Islet precursor cell (in vitro differentiated cells): Measurements from ENCODE around the gene CPA1.

Experiments used
- DNase-seq: peaks from one replicate; pipeline ENCODE4 v3.0.0-alpha.2; 2018

The CPA1 gene

DNA sequence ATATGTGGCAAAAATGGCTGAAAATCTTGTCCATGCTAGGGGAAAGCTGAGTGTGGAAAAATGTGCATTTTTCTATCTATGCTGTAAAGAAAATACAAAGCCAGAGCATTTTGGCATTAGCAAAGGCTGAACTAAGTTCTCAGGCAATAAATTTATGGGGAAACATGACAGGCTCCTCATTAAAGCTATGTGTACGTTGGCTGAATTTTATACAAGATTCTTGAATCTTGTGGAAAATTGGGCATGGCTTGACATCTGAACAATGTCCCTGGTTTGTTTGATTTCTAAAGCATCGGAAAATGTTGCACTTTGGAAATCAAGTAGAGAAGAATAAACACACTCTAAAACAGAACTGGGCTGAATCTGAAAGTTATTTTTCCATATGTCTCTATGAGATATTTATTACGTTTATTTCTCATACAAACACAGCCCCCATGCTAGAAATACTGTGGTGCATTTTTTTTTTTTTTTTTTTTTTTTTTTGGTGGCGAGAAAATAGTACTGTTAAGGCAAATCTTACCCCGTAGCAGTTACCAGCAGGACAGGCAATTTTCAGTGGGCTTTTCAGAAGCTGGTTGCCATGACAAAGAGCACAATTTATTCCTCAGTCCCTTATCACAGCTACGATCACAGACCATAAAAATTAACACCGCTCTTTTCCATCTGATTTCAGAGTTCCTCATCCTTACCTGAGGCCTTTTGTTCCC, 16.9 kb downstream of the CPA1 start:
- no peak for DNase-seq

DNA sequence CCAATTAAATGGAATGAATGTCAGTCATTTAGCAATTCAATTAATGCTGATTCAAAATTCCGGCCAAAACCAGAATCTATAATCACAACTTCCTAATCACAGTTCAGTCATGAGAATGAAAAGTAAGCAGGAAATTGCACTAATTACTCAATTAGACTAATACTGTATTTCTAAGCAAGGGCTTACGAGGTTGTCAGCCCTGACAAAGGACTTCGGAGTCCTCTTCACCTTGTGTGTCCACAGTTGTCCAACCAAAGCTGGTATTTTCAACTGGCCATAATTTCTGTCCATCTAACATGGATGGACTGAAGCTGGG, 17.4 kb downstream of the CPA1 start:
- DNase-seq = no peak

DNA sequence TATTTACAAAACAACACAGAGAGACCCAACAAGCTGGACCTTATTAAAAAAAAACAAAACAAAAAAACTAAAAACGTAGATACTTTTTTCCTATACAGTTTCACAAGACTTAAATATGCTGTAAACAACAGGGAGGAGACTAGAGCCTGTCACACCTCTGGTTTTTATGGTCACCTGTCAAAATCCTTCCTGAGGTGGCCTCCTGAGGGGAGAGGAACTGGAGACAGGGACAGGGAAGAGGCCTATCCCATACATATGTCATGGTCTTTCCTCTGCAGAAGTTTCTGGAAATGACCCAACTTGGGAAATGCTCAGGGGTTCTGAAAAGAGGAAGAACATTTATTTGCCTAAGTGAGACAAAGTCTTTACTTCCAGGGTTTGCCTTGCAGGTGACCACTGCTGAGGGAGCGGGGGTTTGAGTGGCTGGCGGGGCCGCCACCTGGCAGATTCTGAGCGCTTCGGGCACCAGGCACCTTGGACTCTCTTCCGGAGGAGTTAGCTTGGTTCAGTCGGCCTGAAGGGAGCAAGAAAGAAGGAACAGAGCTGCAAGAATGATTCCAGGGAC, 18.3 kb downstream of the CPA1 start:
- no peak for DNase-seq

DNA sequence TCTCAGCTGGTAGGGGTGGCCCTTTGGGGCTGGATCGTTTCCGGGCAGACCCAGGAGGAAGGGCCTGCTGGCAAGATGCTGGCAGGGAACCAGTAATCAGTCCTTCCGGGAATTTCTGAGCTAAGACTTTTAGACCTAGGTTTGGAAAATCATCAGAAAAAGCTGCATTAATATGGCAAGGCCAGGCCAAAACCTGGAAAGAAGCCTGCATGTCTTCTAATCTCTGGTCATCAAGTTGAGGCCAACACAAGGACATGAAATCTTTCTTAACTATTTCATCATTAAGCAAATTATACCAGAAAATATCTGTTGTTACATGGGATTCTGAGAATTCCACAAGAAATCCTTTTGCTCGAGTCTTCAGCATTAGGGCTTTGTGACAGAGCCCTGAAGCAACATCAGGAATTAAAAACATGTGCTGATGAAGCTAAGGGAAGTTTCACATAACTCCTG, 19.9 kb downstream of the CPA1 start:
- DNase-seq = no peak

DNA sequence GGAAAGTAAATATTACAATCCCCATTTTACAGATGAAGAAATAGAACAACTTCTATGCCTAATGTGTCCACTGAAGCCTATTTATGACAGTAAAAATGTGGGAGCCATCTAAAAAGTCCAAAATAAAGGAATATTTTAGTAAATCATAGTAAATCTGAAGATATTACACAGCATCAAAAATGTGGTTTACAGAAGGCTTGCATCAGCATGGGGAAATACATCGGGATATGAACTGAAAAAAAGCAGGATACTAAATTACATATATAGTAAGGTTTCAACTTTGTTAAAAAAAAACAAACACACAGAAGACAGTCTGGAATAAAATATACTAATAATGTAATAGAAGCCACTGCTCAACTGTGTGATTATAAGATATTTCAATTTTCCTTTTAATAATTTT, 20.8 kb downstream of the CPA1 start:
- no peak for DNase-seq

DNA sequence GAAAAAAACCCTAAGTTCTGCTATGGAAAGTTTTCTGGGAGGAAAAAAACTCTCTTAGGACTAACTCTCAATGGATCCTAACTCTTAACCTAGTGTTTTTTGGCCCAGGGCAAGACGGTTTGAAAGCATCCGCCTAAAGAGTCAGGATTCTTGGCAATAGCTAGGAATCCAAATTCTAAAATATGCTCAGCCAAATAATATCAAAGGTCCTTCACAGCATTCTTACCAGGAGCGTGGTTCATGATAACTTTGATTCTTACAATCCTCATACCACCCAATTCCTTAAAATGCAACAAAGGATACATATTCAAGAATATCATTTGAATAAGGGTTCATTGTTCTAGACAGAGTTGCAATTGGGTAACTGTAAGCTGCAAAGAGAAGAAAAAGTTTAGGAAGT, 21.3 kb downstream of the CPA1 start:
- DNase-seq = no peak

DNA sequence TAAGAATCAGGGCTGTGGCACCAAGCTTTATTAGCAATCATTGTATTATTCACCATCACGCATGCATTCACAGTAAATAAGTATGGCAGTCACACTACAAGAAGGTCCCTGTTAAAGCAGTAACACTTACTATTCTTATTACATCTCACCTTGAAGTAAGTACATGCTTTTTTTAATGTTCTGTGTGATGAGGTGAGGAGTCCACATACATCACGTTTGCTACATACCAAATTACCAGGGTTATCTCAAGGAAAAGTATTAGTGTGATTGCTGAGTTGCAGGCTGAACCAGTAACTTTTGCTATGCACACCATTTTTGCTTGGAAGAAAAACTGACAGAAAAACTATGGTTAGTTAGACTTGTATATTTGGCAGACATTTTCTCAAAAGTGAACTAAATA, 24.7 kb downstream of the CPA1 start:
- no peak for DNase-seq

DNA sequence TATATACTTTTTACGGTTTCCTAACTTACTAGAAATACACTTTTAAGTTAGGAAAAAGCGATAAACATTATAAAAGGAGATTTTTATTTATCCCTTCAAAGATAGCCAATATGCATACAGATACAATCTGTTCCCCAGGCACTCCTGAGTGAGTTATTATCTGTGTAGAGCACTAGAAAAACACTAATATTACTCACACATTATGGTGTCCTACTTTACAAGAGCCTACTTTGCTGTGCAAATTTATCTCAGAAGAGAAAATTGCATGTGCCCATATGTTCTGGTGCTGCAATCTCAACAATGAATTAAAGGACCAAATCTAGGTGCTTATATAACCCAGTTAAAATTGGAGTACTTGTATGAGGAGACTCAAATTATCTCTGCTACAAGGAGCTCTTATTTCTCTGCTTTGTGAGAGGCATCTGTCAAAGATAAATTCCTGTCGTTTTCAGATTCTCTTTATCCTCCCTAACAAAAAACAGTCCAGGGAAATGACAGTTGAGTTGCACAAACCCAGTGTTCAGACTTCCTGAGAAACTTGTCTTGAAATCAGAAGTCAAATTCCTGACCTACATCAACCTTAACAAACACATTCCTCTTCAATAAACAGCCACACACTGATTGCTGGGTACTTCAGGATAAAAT, 28.9 kb downstream of the CPA1 start:
- no peak for DNase-seq

DNA sequence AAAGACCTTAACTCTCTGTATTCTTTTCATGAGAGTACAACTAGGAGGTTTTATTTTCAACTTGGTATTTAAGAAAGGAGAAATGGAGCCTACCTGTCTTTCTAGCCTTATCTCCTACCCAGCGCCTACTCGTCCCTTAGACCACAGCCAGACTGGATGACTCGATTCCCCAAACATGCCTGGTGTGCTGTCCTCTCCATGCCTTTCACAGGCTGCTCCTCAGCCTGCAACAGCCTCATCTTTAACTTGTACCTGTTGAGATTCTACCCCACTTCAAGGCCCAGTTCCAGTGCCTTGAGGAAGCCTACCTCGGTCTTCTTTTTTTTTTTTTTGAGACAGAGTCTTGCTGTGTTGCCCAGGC, 29.4 kb downstream of the CPA1 start:
- peak; percentile 82 for DNase-seq

DNA sequence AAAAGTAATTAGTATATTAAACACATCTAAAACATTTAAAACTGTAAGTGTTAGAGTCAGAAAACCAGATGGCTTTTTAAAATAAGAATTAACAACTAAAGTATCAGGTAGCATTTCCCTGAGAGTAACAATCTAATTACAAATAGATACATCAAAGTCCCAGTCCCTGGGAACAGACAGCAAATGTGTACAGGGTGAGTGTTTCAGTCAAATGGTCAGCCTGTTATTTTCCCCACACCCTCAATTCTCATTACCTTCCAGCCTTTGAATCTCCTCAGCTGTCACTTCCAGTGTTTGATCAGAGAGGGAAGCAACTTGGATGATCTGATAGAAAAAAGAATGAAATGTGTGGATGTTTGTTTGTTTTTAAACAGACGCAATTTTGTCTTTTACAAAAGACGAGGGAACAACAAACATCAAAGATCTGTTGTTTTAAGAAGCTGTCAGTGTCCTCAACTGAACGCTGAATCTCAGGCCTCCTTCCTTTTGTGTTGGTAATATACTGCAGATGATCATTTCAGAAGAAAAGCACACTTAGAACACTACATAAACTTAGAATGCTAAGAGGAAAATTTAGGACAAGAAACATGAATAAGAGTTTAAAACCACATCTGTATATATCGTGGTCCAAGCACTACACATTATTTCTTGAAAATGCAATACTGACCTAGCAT, 30.7 kb downstream of the CPA1 start:
- DNase-seq = no peak

DNA sequence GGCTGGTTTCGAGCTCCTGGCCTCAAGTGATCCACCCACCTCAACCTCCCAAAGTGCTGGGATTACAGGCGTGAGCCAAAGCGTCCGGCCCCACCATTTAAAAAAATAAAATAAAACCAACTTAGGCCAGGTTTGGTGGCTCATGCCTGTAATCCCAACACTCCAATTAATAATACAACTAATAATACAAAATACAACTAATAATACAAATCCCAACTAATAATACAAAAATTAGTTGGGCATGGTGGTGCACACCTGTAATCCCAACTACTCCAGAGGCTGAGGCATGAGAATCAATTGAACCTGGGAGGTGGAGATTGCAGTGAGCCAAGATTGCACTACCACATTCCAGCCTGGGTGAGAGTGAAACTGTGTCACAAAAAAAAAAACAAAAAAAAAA, 32.9 kb downstream of the CPA1 start:
- DNase-seq = no peak

DNA sequence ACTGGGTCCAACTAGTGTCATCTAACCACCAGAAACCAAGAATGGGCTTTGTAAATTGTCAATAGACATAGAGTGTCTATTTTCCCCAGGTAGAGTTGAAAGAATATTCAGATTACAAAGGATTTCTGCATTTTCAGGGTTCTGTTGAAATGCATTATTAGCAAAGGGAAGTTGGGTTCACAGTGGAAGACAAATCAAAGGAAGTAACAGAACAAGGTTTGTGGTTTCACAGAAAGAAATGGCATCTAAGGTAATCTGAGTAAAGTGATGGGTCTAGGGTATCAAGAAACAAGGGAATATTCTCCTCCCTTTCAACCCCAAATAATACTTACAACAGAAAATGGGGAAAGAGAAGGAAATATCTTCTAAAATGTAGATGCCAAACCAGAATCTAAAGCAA, 34.7 kb downstream of the CPA1 start:
- DNase-seq = no peak

DNA sequence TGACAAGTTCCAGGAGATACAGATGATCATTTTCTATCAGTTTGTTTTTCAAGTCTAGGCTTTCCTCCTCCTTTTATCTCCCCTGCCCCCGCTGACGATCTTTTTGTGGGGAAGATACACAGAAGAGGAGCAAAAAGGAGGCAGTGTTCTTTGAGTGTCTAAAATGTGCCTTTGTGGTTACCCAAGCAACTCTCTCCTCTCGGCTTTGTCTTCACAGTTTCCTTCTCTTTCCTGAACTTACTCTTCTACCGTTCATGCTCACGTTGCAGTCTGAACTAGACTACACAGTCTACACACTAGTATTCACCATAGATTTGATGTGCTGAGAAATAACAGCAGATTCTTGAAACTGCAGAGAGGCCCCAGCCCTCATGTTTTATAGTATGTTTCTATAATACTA, 36.9 kb downstream of the CPA1 start:
- no peak for DNase-seq

DNA sequence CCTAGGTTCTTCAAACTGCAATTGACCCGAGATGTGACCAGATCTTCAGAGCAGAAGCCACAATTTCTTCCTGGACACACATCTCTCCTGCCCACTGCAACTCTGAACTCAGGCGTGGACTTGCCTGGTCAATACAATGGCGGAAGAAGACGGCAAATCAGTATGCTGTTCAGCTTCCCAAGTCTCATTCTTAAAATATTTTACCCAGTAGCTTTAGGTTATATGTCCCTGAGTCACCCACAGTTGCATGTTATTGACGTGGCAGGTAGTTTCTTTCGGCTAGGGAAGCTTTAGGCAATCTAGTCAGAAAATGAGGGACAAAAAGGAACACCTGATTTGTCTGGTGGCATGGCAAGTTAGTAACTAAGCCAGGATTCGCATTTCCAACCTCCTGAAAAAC, 38.0 kb downstream of the CPA1 start:
- DNase-seq = no peak

DNA sequence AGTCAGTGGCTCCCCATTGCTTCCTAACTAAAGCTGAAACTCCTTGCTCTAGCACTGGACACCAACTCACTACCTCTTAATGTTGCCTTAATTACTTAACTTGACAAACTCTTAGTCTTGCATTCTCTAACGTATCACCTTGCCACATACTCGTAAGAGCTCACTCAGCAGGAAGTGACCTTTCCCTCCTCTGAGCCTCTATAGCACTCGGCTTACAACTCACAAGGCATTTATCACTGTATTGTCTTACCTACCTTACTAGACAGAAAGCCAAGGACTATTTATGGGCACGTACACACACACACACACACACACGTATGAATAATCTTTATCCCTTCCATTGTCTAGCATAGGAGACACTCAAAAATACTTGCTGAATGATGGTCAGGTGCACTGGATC, 39.4 kb downstream of the CPA1 start:
- no peak for DNase-seq

DNA sequence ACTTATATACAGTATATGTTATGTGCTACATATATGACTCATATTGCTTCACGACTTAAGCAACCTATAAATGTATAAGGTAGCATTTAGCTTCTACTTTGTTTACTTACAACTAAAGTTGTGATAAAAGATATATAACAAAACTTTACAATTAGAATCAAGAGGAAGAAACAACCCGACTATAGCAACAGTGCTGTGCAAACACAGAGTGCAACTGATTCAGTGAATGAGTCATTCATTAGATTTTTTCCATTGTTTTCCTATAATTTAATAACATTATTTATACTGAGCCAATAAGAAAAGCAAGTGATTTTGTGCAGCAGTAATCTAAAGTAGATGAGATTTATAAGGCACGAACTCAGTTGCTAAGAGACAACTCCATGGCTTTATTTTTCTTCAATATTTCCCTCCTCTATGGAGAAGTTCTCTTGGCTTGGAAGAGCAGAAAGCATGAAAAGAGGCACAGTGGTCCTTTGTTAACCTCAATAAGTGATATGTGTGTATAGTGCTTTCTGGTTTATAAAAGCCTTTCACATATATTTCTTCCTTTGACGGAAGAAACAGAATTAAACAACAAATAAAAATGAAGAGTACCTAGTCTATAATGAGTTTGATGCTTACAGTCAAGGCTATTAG, 40.8 kb downstream of the CPA1 start:
- no peak for DNase-seq

DNA sequence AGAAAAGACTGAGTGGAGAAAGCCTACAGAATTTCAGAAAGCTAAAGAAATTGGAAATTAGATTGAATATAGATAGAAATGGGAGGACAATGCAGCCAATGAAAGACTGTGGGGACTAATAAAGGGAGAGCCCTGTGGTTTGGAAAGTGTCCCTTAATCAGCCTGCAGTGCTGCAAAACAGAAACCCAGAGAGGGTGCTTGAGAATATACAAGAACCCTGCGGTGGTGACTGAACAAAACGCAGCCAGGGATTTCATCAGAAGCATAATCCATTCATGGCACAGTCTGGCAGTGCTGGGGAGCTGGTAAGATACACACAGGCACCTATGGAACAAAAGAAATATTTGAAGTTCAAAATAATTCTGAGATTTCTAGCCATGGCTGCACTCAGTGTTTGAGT, 41.4 kb downstream of the CPA1 start:
- no peak for DNase-seq

DNA sequence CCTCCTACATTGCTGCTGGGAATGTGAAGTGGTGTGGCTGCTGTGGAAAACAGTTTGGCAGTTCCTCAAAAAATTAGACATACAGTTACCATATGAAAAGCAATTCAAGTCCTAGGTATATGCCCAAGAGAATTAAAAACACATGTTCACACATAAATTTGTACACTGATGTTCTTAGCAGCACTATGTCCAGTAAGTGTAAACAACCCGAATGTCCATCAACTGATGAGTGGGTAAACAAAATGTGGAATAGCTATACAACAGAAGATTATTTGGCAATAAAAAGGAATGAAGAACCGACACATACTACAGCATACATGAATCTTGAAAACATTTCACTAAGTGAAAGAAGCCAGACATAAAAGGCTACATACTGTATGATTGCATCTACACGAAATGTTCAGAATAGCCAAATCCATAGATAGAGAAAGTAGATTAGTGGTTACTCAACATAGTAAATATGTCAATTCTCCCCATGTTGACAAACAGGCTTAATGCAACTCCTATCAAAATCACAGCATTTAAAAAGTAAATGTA, 43.3 kb downstream of the CPA1 start:
- no peak for DNase-seq

DNA sequence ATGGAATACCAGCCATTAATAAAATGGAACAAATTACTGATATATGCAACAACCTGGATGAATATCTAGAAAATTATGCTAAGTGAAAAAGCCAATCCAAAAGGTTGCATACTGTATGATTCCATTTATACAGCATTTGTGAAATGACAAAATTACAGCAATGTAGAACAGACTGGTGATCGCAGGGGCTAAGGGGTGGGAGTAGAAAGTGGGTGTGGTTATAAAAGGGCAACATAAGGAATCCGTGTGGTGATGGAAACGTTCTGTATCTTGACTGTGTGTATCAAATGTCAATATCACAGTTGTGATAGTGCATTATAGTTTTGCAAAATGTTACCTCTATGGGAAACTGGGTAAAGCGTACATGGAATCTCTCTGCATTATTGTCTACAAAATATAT, 45.5 kb downstream of the CPA1 start:
- no peak for DNase-seq

DNA sequence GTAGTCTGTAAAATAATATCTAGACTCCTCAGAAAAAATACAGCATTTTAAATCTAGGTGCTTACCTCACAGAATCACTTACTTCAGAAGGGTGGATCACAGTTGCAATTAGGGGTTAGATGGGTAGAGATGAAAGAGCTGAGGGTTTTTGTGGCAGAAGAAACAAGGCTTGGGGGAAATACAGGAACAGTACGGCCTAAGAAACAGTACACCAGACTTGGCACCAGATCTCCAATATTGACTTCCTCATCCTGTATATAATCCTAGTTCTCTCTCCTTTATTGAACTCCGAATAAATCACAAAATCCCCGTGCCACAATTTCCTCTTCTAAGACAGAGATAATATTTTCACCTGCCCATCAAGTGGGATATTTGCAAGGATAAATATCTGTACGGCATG, 46.3 kb downstream of the CPA1 start:
- DNase-seq = no peak

DNA sequence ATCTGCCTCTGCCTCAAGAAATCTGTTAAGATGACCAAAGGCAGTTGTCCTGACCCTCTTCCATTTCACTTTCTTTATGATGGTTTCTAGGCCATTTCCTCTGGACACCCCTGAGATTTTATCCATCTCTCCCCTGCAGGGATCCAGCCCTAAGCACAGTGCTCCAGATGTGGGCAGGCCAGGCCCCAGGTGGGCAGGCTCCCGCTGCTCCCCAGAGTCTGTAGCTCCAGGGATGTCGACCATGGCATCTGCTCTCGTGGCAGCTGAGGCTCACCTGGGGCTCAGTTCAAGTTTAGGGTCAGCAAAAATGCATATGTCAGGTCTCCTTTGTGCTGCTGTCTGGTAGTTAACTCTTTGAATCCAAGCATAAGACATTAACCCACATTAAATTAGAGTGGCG, 48.7 kb downstream of the CPA1 start:
- DNase-seq = no peak

DNA sequence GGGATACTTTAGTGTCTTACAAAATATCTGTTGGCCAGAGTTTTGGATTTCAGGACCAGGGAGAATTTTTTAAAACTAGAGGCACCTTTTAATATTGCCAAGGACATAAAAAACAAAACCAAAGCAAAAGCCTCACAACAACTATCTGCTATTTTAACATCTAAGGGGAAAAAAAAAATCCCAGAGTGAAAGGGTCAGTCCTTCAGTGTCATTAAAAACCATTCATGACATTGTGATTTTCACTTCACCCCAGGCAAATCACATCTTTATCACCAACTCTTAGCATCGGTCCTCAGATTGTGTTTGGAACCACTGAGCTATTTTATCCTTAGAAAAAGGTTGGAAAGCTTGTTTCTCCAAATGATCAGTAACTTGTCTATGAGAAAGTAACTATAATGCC, 49.8 kb downstream of the CPA1 start:
- DNase-seq = no peak

DNA sequence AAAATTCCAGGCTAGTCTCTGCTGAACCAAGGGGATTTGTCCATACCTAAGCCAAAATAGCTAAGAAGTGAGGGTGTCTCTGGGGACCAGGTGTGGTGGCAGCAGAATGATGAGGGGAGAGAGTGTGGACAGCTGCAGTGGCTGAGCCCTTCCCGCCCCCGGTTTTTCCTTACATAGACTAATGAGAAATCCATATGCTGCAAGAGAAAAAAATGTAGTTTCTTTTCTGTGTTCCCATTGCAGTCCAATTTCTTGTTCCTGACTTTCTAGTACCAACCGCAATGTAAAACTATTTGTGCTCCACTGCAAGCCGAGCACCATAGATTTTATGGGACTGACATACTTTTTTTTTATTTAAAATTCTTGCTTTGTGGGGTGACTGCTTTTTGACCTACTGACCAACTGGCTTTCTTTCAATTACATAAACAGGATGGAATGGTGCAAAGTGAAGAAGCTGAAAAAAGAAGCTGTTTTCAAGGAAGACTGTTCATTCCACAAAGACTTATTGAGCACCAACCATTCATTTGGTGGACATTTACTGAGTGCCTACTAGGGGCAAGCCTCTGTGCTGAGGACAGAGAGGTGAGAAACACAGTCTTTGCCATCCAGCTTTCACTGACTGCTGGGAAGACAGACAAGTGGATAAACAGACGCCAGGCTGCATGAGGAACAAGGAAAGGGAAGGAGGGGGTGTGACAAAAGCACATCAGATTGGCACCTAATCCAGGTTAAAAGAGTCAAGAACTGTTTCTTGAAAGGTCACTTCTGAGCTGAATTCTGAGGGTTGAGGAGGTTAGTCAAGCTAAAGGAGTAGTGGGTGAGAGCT, 50.8 kb downstream of the CPA1 start:
- DNase-seq = no peak
